WTC11 (cell line): ENCODE data around the gene IGFBP2. TPM values are rescaled to one million over a fixed set of nuclear protein-coding genes. Genes with fewer than 3 reads are reported as not detected.

Source experiments
- ATAC-seq: fragments of 200-7000 bp; cut with Tn5 transposase; 2 replicates; pipeline ENCODE4 v1.10.0; 2021; ENCODE audit warnings: mild to moderate bottlenecking, moderate library complexity
- CTCF ChIA-PET: fragments of 300-600 bp; sonication (Branson Sonifier 250); formaldehyde crosslinking; loops from one replicate; lab custom pipeline; 2021; ENCODE audit warnings: antibody characterized with exemption; lab: Charles Lee
- POLR2A ChIA-PET: fragments of 350-600 bp; sonication (Branson Sonifier 250); formaldehyde crosslinking; loops from one replicate; lab custom pipeline; 2021; ENCODE audit warnings: antibody characterized with exemption; lab: Charles Lee
- DNase-seq: peaks from one replicate; pipeline ENCODE4 v3.0.0; 2021; ENCODE audit warnings: low spot score
- H3K27ac Mint-ChIP-seq: 2 replicates; pipeline ENCODE4 v1.8.0; 2021; ENCODE audit warnings: mixed read lengths
- H3K27me3 Mint-ChIP-seq: 2 replicates; pipeline ENCODE4 v1.8.0; 2021; ENCODE audit warnings: low read depth, mild to moderate bottlenecking, moderate library complexity, mixed read lengths
- H3K36me3 Mint-ChIP-seq: 2 replicates; pipeline ENCODE4 v1.8.0; 2021; ENCODE audit warnings: mixed read lengths
- H3K4me1 Mint-ChIP-seq: 2 replicates; pipeline ENCODE4 v1.8.0; 2022; ENCODE audit warnings: mixed read lengths
- H3K4me3 Mint-ChIP-seq: 2 replicates; pipeline ENCODE4 v1.8.0; 2021; ENCODE audit warnings: mild to moderate bottlenecking, moderate library complexity, mixed read lengths
- H3K9me3 Mint-ChIP-seq: 2 replicates; pipeline ENCODE4 v1.8.0; 2021; ENCODE audit warnings: mixed read lengths
- CREB1 ChIP-seq: sonication (generic); formaldehyde crosslinking; IDR thresholded peaks from 2 replicates; pipeline ENCODE4 v1.8.0; 2023; ENCODE audit warnings: mild to moderate bottlenecking, missing genetic modification reagents
- CREM ChIP-seq: sonication (generic); formaldehyde crosslinking; IDR thresholded peaks from 2 replicates; pipeline ENCODE4 v1.8.1; 2022; ENCODE audit warnings: mild to moderate bottlenecking, missing genetic modification reagents, moderate library complexity
- EMX1 ChIP-seq: fragments of 250-450 bp; sonication (Bioruptor Pico); IDR thresholded peaks from 2 replicates; pipeline ENCODE4 v1.8.0; 2021; ENCODE audit warnings: mild to moderate bottlenecking
- FOXP1 ChIP-seq: sonication (generic); formaldehyde crosslinking; IDR thresholded peaks from 2 replicates; pipeline ENCODE4 v1.8.0; 2022; ENCODE audit warnings: missing genetic modification reagents, mild to moderate bottlenecking, moderate library complexity, borderline replicate concordance
- GABPB1 ChIP-seq: sonication (generic); formaldehyde crosslinking; IDR thresholded peaks from 2 replicates; pipeline ENCODE4 v1.8.1; 2023; ENCODE audit warnings: mild to moderate bottlenecking, missing genetic modification reagents
- NFE2L1 ChIP-seq: sonication (generic); formaldehyde crosslinking; IDR thresholded peaks from 2 replicates; pipeline ENCODE4 v1.8.1; 2023; ENCODE audit warnings: missing genetic modification reagents
- NR2C2 ChIP-seq: sonication (generic); formaldehyde crosslinking; IDR thresholded peaks from 2 replicates; pipeline ENCODE4 v1.8.0; 2022; ENCODE audit warnings: mild to moderate bottlenecking, missing genetic modification reagents
- OVOL2 ChIP-seq: fragments of 250-450 bp; sonication (Bioruptor Pico); IDR thresholded peaks from 2 replicates; pipeline ENCODE4 v1.9.0; 2021; ENCODE audit warnings: mild to moderate bottlenecking, borderline replicate concordance
- RELA ChIP-seq: sonication (generic); formaldehyde crosslinking; IDR thresholded peaks from 2 replicates; pipeline ENCODE4 v1.8.1; 2022; ENCODE audit warnings: missing genetic modification reagents, mild to moderate bottlenecking, borderline replicate concordance
- SMAD3 ChIP-seq: sonication (generic); formaldehyde crosslinking; IDR thresholded peaks from 2 replicates; pipeline ENCODE4 v1.8.0; 2022; ENCODE audit warnings: missing genetic modification reagents, mild to moderate bottlenecking, borderline replicate concordance
- SP1 ChIP-seq: sonication (generic); formaldehyde crosslinking; conservative IDR thresholded peaks from 2 replicates; pipeline ENCODE4 v1.8.1; 2022; ENCODE audit warnings: missing genetic modification reagents
- ZNF232 ChIP-seq: sonication (generic); formaldehyde crosslinking; IDR thresholded peaks from 2 replicates; pipeline ENCODE4 v1.8.0; 2022; ENCODE audit warnings: mild to moderate bottlenecking, missing genetic modification reagents
- ZNF423 ChIP-seq: fragments of 250-450 bp; sonication (Bioruptor Pico); IDR thresholded peaks from 2 replicates; pipeline ENCODE4 v2.1.2; 2022; ENCODE audit warnings: mild to moderate bottlenecking, moderate library complexity
- total RNA-seq: library from RNA; stranded (reverse); gene quantifications from 3 replicates; pipeline ENCODE4 v1.2.3, GENCODE V29; 2021
- TF ChIP-seq, protein P1 (sequence below): fragments of 200-600 bp; IDR thresholded peaks from 2 replicates; pipeline ENCODE4 v1.8.0; 2022; ENCODE audit warnings: antibody characterized with exemption
- TF ChIP-seq, protein P2 (sequence below): sonication (generic); formaldehyde crosslinking; IDR thresholded peaks from 2 replicates; pipeline ENCODE4 v1.8.0; 2022; ENCODE audit warnings: missing genetic modification reagents
- TF ChIP-seq, protein P3 (sequence below): sonication (generic); formaldehyde crosslinking; IDR thresholded peaks from 2 replicates; pipeline ENCODE4 v1.8.0; 2022; ENCODE audit warnings: mild to moderate bottlenecking, missing genetic modification reagents

The IGFBP2 gene
- total RNA-seq, 1 experiment from 2014 or later, result 514 TPM

DNA sequence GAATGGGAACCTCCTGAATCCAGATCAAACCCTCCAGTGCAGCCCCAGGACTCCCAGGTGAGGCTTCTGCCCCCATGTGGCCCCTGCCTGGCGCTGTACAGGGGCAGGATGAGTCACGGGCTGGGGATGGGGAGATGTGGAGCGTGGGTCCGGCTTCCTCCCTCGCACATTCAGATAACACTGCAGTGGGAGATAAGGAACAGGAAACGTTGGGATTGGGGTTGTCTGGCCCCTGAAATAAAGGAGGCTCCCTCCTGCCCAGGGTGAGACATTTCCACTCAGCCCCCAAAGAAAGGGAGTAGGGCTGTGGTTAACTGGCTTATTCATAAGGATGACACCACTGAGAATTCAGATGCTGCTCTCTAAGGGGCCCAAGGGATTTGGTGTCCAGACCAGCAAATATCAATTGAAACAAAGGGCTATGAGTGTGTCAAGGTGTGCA, 31.4 kb downstream of the IGFBP2 start (continued):
- TF ChIP-seq, protein P1, sequence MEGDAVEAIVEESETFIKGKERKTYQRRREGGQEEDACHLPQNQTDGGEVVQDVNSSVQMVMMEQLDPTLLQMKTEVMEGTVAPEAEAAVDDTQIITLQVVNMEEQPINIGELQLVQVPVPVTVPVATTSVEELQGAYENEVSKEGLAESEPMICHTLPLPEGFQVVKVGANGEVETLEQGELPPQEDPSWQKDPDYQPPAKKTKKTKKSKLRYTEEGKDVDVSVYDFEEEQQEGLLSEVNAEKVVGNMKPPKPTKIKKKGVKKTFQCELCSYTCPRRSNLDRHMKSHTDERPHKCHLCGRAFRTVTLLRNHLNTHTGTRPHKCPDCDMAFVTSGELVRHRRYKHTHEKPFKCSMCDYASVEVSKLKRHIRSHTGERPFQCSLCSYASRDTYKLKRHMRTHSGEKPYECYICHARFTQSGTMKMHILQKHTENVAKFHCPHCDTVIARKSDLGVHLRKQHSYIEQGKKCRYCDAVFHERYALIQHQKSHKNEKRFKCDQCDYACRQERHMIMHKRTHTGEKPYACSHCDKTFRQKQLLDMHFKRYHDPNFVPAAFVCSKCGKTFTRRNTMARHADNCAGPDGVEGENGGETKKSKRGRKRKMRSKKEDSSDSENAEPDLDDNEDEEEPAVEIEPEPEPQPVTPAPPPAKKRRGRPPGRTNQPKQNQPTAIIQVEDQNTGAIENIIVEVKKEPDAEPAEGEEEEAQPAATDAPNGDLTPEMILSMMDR, result no peak
- TF ChIP-seq FOXP1 (CRISPR knock-in tag) (no peak), RELA (CRISPR knock-in tag) (no peak), SMAD3 (CRISPR knock-in tag) (no peak), NR2C2 (CRISPR knock-in tag) (no peak), NFE2L1 (CRISPR knock-in tag) (no peak)
- TF ChIP-seq, protein P2, sequence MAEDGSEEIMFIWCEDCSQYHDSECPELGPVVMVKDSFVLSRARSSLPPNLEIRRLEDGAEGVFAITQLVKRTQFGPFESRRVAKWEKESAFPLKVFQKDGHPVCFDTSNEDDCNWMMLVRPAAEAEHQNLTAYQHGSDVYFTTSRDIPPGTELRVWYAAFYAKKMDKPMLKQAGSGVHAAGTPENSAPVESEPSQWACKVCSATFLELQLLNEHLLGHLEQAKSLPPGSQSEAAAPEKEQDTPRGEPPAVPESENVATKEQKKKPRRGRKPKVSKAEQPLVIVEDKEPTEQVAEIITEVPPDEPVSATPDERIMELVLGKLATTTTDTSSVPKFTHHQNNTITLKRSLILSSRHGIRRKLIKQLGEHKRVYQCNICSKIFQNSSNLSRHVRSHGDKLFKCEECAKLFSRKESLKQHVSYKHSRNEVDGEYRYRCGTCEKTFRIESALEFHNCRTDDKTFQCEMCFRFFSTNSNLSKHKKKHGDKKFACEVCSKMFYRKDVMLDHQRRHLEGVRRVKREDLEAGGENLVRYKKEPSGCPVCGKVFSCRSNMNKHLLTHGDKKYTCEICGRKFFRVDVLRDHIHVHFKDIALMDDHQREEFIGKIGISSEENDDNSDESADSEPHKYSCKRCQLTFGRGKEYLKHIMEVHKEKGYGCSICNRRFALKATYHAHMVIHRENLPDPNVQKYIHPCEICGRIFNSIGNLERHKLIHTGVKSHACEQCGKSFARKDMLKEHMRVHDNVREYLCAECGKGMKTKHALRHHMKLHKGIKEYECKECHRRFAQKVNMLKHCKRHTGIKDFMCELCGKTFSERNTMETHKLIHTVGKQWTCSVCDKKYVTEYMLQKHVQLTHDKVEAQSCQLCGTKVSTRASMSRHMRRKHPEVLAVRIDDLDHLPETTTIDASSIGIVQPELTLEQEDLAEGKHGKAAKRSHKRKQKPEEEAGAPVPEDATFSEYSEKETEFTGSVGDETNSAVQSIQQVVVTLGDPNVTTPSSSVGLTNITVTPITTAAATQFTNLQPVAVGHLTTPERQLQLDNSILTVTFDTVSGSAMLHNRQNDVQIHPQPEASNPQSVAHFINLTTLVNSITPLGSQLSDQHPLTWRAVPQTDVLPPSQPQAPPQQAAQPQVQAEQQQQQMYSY, result no peak

DNA sequence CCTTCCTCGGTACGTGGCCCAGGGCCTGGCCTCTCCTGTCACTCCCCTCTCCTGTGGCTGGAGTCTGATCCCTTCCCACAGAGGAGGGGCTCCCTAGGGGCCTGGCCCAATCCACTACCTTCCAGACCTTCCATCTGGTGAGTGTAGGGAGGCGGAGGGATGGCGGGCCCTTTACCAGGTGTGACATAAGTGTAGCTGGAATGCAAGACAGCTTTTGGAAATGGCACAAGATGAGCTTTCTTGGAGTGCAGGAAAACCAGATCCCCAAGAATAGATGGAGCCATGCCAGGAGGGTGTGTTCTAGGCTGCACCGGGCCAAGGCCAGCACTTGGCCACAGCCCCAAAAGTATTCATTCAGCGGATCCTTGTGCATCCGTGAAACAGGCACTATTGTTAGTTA, 32.0 kb downstream of the IGFBP2 start:
- no peaks in the 10 kb centered on the region for H3K9me3 Mint-ChIP-seq
- peak; percentile 33 for DNase-seq

DNA sequence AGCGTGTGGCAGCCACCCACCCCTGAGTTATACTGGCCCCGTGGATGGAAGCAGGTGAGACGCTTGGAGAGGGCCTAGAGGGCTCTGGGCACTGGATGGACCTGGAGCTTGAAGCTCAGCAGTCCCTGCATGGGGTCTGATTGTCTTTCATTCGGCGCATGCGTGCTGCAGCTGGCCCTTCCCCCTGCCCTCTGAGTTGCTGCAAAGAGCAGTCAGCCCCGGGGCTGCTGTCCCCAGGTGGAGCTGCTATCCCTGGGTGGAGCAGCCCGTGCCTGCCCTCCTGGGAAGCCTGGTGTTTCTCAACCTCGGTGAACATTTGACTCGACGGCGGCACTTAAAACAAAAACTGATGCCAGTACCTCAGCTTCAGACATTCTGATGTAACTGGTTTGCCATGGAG, 32.5 kb downstream of the IGFBP2 start:
- Mint-ChIP-seq H3K27ac (0 out of 2 replicates have a peak overlapping the region, but pooled peaks have one; percentile 78), H3K27me3 (no peaks in the 10 kb centered on the region), H3K4me1 (peaks cover 42% of the 10 kb centered on the region), H3K36me3 (peaks cover 23% of the 10 kb centered on the region), H3K4me3 (no peak overlapping the region), H3K9me3 (no peaks in the 10 kb centered on the region)
- ATAC-seq, result peak; percentile 80
- DNase-seq, result peak; percentile 85
- TF ChIP-seq ZNF423 (CRISPR knock-in tag), result peak; percentile 27; the same call in 1 of the 2 replicates
- TF ChIP-seq SP1 (CRISPR knock-in tag), result 0 out of 2 replicates have a peak, but pooled peaks have one; percentile 44
- no peak for TF ChIP-seq FOXP1 (CRISPR knock-in tag)
- TF ChIP-seq, protein P3, sequence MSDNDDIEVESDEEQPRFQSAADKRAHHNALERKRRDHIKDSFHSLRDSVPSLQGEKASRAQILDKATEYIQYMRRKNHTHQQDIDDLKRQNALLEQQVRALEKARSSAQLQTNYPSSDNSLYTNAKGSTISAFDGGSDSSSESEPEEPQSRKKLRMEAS (CRISPR knock-in tag), result 0 out of 2 replicates have a peak, but pooled peaks have one; percentile 3
- 0 out of 2 replicates have a peak, but pooled peaks have one; percentile 34 for TF ChIP-seq ZNF232 (CRISPR knock-in tag)
- ChIA-PET CTCF (interaction anchor here (0.6 to 9.4 kb wide), 30 partner anchors 9 to 980 kb away, joined by 3 to 244 read pairs (median 4); partner anchors contain the start of genes IGFBP5 and RPL37A), POLR2A (interaction anchor here (0.7 to 1.4 kb wide), 10 partner anchors 19 to 445 kb away, joined by 3 to 12 read pairs (median 4); partner anchors contain the start of gene IGFBP2)

More for the DNA sequence above, 32.0 kb downstream of the IGFBP2 start:
- CTCF ChIA-PET, result interaction anchor here (0.6 to 9.4 kb wide), 26 partner anchors 9 to 979 kb away, joined by 3 to 244 read pairs (median 4); partner anchors contain the start of gene RPL37A
- Mint-ChIP-seq H3K27ac (peak overlapping the region; percentile 78; the same call in 1 of the 2 replicates), H3K4me1 (peaks cover 42% of the 10 kb centered on the region), H3K36me3 (peaks cover 28% of the 10 kb centered on the region)
- ATAC-seq, result peak; percentile 50
- TF ChIP-seq CREM (no peak), CREB1 (CRISPR knock-in tag) (no peak), SP1 (CRISPR knock-in tag) (no peak), OVOL2 (CRISPR knock-in tag) (no peak), GABPB1 (CRISPR knock-in tag) (no peak), EMX1 (CRISPR knock-in tag) (no peak)
- TF ChIP-seq, all 79 proteins: peak for 0
- no peak overlapping the region for H3K4me3 Mint-ChIP-seq
- POLR2A ChIA-PET, result interaction anchor here (0.5 to 1.4 kb wide), 11 partner anchors 18 to 444 kb away, joined by 3 to 12 read pairs (median 3); partner anchors contain the start of gene IGFBP2
- H3K27me3 Mint-ChIP-seq, result no peaks in the 10 kb centered on the region
